Right cardiac atrium (tissue), 5 donors: ENCODE results near the gene CPNE5. TPM values are rescaled to one million over a fixed set of nuclear protein-coding genes. Genes with fewer than 3 reads are reported as not detected.

Experiments used
- ATAC-seq, 2 donors: fragments of 200-7000 bp; cut with Tn5 transposase; one replicate each; pipeline versions ENCODE4 v1.8.0 to v1.9.1; 2020; ENCODE audit warnings: moderate library complexity in 2 of 2, mild to moderate bottlenecking in 1 of 2
- DNase-seq, 3 donors: peaks; one replicate each; pipeline ENCODE4 v3.0.0-alpha.2; 2020
- H3K27ac ChIP-seq: one replicate; pipeline ENCODE4 v1.5.1; 2013; ENCODE audit warnings: mild to moderate bottlenecking, low read length, control low read depth, moderate library complexity
- H3K27me3 ChIP-seq: one replicate; pipeline ENCODE4 v1.6.1; 2013; ENCODE audit not compliant: control insufficient read depth, insufficient read depth
- H3K4me1 ChIP-seq: one replicate; pipeline ENCODE4 v1.6.1; 2013; ENCODE audit warnings: low read length; ENCODE audit not compliant: control insufficient read depth, insufficient read depth
- H3K4me3 ChIP-seq: one replicate; pipeline ENCODE4 v1.5.1; 2013; ENCODE audit warnings: low read length, control low read depth
- H3K9me3 ChIP-seq: one replicate; pipeline ENCODE4 v1.6.1; 2013; ENCODE audit warnings: low read length; ENCODE audit not compliant: control insufficient read depth
- WGBS: extraction: QIAGEN DNeasy Blood & Tissue Kit; methylation state at CpG from one replicate; pipeline ENCODE4 v1.1.7; 2013; 5-methylcytosine and 5-hydroxymethylcytosine counted together
- intact Hi-C, 4 donors: fragments of 100-400 bp; cut with DNase I; formaldehyde crosslinking; loops; one replicate each; pipeline versions ENCODE4 v1.11.0 to v1.14.0; 2022 to 2023
- polyA plus RNA-seq: library from polyadenylated mRNA; stranded (reverse); fragments of 200-250 nt; gene quantifications from one replicate; pipeline ENCODE4 v1.2.3, GENCODE V29; 2013
- total RNA-seq, 4 donors: library from RNA; stranded (reverse); fragmentation: NEBNext Ultra II Directional; extraction: Animal tissue kit (Norgen Biotek cat#: 25700); gene quantifications; one replicate each; pipeline ENCODE4 v1.2.1, GENCODE V29; 2021
- donor health status: healthy with polysubstance abuse.
- donor health status: DM: no; HTN: yes; CAD: no.
- donor health status: DM: no; HTN: no; CAD: no.
- donor health status: DM: no; HTN: yes; CAD: no; lungs with severe emphysema.
- donor health status: DM: yes; HTN: yes; CAD: no.

The CPNE5 gene
- total and polyA plus RNA-seq, 5 donors: 27.5 to 80.9 (median 64.6) TPM

DNA sequence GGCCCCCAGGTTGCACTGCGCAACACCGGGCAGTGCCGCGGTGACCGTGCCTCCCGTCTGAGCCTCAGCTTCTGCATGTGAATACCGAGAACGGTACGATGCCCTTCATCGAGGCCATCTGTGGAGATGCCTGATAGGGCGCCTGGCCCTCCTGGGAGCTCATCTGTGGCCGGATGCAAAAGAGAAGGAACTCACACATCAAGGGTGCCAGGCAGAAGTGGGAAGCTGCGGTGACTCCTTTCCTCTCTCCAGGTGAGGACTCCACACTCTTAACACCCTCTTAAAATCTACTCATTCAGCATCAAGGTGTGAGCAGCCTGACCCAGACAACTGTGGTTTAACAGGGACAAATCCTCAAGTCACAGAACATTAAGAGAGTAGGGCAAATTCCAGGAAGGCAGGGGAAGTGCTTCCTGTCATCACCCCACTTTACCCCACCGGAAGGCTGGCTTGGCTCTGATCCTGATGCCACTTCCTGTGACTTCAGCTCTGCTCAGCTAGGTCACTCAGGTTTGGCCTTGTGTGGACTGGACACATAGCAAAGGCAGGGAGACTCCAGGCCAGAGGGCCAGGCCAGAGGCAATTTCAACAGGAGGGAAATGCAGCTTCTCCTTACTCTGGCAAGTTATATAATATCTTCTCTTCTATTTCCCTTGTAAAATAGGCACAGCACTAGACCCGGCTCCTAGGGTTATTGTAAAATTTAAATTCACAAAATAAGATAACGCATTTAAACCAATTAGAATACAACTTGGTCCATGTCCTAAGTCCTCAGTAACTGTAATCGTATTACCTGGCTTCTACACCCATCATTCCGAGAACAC lies 69.4 kb downstream of the CPNE5 start:
- ATAC-seq (no peak), DNase-seq (no peak)
- Histone ChIP-seq H3K4me1 (no peaks in the 10 kb centered on the region), H3K27me3 (no peaks in the 10 kb centered on the region), H3K4me3 (no peak overlapping the region), H3K27ac (peak overlapping the region; percentile 16), H3K9me3 (no peaks in the 10 kb centered on the region)
- WGBS: 66% methylated on average over 18 of the region's 18 CpGs
- intact Hi-C loops: loop anchor here (5.0 to 10.0 kb wide), 6 partner anchors 62 to 445 kb away; partner anchors contain the start of genes CPNE5 (in 1 of the 4) and MTCH1 (in 1 of the 4)

DNA sequence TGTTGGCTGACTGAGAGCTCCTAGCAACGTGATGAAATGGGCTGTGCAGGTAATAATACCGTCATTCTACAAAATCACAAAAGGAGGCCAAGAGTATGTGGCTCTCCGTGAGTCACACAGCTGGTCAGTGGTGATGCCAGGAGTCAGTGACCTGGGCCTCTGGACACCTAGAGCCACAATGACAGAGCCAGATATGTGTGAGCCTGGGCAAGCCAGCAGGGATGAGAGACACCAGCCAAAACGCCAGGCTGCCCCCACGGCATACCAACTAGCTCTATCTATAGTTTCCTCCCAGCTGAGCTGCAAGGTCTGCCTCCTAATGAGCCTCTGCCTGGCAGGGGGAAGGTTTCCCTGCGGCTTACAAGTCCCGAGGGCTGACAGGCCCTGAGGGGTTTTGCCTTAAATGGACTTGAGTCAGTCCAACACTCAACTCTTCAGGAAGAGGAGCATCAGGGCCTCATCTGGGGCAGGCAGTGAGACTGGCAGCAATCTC lies 70.0 kb downstream of the CPNE5 start:
- Histone ChIP-seq H3K9me3 (no peaks in the 10 kb centered on the region), H3K4me3 (no peak overlapping the region), H3K4me1 (no peaks in the 10 kb centered on the region), H3K27ac (peak overlapping the region; percentile 32), H3K27me3 (no peaks in the 10 kb centered on the region)
- intact Hi-C loops: loop anchor here (5.0 to 10.0 kb wide), 5 partner anchors 66 to 446 kb away; partner anchors contain the start of genes CPNE5 (in 1 of the 4) and MTCH1 (in 1 of the 4)
- ATAC-seq (peak; percentile 17 to 28), DNase-seq (no peak)
- WGBS: 53% methylated on average over 7 of the region's 7 CpGs

DNA sequence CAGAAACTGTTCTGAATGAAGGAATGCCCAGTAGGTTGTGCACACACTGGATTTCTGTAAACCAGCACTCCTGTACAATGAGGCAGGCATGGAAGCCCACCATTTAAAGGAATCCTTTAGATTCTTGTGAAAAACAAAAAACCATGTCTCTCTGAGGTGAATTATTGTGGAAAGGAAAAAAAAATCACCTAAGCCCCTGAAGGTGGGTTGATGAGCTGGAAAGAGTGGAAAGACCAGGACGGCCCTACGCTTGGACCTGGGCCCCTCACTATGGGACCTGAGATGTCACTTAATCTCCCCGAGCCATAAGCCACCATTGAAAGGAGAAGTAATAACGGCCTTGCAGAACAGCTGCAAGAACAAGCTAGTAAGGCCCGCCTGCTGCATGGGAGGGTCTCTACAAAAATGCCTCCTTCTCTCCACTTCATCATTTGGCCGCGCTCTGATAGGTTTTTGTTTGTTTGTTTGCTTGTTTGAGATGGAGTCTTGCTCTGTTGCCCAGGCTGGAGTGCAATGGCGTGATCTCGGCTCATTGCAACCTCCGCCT lies 72.8 kb downstream of the CPNE5 start:
- no peak for ATAC-seq
- no peak overlapping the region for H3K4me3 ChIP-seq
- DNase-seq: no peak
- intact Hi-C loops: loop anchor here (5.0 to 10.0 kb wide), 5 partner anchors 68 to 448 kb away; partner anchors contain the start of genes CPNE5 (in 1 of the 4) and MTCH1 (in 1 of the 4)
- no peak overlapping the region for H3K27ac ChIP-seq
- WGBS: 87% methylated on average over 10 of the region's 10 CpGs
- no peaks in the 10 kb centered on the region for H3K4me1 ChIP-seq
- H3K27me3 ChIP-seq: no peaks in the 10 kb centered on the region
- H3K9me3 ChIP-seq: no peaks in the 10 kb centered on the region

DNA sequence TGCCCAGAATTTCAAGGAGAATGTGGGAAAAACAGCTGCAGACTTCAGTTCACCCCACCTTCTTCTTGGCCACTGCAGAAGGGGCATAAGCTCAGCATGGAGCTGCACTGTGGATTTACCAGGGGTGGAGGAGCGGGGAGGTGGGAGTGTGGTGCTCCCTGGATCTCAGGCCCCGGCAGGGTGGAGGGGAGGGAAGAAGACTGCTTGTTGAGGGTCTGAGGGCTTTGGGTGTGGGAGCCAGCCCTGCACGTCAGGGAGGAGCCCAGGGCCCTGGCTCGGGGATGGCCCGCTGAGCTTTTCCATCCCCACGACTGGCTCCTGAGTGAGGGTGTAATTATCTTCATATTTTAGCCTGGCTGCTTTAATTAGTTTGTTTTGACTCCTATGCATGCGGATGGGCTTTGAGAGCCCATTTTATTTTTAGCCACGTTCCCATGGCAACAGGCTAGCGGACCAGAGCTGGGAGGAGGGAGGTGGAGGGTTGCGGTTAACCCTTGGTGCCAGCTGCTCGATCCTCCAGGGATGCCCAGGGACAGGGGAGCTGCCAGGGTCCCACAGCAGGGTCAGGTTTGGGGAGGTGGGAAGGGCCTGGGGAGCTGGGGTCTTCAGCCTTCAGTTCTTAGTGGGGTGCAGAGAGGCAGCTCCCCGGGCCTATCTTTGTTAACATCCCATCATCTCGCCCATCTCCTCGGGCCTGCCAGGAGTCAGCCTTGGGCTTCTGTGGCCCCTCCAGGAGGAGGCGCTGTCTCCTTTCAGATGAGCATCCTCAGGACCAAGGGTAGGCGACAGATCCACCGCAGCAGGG lies 73.4 kb downstream of the CPNE5 start:
- H3K4me3 ChIP-seq: no peak overlapping the region
- 23% methylated on average over 17 of the region's 17 CpGs for WGBS
- H3K27me3 ChIP-seq: no peaks in the 10 kb centered on the region
- intact Hi-C loops: loop anchor here (5.0 to 10.0 kb wide), 5 partner anchors 69 to 449 kb away; partner anchors contain the start of genes CPNE5 (in 1 of the 4) and MTCH1 (in 1 of the 4)
- H3K9me3 ChIP-seq: no peaks in the 10 kb centered on the region
- H3K4me1 ChIP-seq: no peaks in the 10 kb centered on the region
- DNase-seq (peak; percentile 83 to 93 (median 91)), ATAC-seq (peak; percentile 80 to 81)
- H3K27ac ChIP-seq: no peak overlapping the region

DNA sequence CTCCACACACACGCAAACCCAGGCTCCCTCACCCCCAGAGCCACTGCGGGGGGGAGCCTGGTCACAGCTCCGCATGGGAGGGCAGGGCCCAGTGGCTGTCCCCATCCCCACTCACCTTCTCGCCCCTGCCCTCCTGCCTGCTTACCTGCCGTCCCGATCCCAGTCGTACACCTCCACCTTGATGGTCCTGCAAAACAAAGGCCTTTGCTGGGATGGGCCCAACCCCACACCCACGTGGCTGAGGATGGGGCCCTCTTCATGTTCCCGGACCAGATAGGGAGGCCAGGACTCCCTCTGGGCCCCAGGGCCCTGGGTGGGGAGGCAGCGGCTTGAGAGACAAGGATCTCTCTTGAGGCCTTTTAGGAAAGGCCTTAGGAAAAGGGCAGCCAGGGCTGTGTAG lies 74.1 kb downstream of the CPNE5 start:
- no peak for DNase-seq
- 70% methylated on average over 10 of the region's 10 CpGs for WGBS

GRCh38 chr6:36762123-36762522 lies 77.1 kb downstream of the CPNE5 start:
- H3K4me3 ChIP-seq: no peak overlapping the region
- H3K9me3 ChIP-seq: no peaks in the 10 kb centered on the region
- no peaks in the 10 kb centered on the region for H3K27me3 ChIP-seq
- ATAC-seq: no peak
- WGBS: 95% methylated on average over 11 of the region's 11 CpGs
- DNase-seq: no peak
- intact Hi-C loops: loop anchor here (10.0 kb wide), 4 partner anchors 73 to 453 kb away; partner anchors contain the start of genes CPNE5 (in 1 of the 4) and MTCH1 (in 1 of the 4)
- H3K4me1 ChIP-seq: no peaks in the 10 kb centered on the region
- no peak overlapping the region for H3K27ac ChIP-seq

More for the DNA sequence above, 74.1 kb downstream of the CPNE5 start:
- Histone ChIP-seq H3K27me3 (no peaks in the 10 kb centered on the region), H3K27ac (no peak overlapping the region), H3K4me1 (no peaks in the 10 kb centered on the region), H3K9me3 (no peaks in the 10 kb centered on the region), H3K4me3 (no peak overlapping the region)
- ATAC-seq: peak in 1 of 2 donors; percentile 4
- intact Hi-C loops: loop anchor here (5.0 to 10.0 kb wide), 5 partner anchors 70 to 450 kb away; partner anchors contain the start of genes CPNE5 (in 1 of the 4) and MTCH1 (in 1 of the 4)

DNA sequence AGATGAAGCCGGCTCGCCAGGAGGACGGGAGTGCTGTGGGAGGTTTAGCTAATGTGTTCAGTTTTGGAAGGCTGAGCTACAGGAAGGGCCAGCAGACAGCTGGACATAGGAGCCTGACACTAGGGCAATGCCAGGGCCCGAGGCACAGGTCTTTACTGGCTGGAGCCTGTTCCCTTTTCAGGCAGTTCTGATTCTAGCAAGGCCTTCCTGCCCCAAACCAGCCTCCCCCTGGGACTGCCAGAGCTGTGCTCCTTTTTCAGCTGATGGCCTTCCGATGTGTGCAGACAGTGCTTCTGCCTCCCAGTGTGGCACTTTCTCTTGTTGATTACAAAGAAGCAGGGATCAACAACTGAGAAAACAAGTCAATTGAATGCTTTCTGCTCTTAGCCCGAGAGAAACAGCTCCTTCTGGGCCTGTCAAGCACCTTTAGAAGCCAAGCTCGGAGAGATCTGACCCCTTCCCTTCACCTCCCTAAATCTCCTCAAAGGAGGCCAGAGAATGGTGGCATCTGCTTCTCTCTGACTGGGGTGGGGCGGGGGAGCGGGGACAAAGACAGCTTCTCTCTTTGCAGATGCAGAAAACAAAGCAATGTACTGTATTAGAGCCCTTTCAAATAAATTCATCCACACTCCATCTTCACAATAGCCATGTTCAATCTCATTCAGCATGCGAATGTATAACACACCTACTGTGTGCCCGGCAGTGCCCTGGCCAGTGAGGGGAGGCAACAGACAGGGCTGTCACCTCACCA lies 78.4 kb downstream of the CPNE5 start:
- H3K4me1 ChIP-seq: no peaks in the 10 kb centered on the region
- no peaks in the 10 kb centered on the region for H3K9me3 ChIP-seq
- ATAC-seq: no peak
- H3K27me3 ChIP-seq: no peaks in the 10 kb centered on the region
- WGBS: 87% methylated on average over 11 of the region's 11 CpGs
- DNase-seq: no peak
- intact Hi-C loops: loop anchor here (10.0 kb wide), 4 partner anchors 74 to 454 kb away; partner anchors contain the start of genes CPNE5 (in 1 of the 4) and MTCH1 (in 1 of the 4)
- no peak overlapping the region for H3K4me3 ChIP-seq
- H3K27ac ChIP-seq: no peak overlapping the region

DNA sequence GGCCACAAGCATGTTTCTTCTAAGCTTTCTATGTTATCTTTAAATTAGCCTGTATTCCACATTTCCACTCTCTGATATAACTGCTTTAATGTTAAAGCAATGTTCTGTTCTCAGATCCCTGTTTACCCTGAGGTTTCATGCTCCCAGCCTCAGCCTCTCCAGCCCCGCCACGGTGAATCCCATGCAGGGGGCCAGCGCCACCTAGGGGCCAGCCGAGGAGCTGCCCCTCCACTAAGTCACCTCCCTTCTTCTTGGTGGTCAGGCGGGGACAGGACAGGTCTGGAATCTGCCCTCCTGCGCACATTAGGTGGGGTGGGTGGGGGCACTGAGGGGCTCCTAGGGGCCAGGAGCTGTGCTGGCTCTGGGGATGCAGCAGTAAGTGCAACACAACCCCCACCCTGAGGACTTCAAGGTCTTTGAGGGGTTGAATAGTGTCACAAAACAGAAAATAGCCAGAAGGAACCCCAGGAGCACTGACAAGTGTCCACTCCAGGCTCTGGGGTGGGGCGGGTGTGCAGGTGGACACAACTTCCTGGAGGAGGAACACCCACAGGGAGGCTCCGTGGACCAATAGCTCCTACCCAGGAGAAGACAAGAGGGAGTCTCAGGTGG lies 80.0 kb downstream of the CPNE5 start:
- no peak overlapping the region for H3K4me3 ChIP-seq
- DNase-seq (peak; percentile 78 to 93 (median 93)), ATAC-seq (peak; percentile 82 to 87)
- WGBS: 12% methylated on average over 8 of the region's 8 CpGs
- H3K27ac ChIP-seq: no peak overlapping the region
- H3K27me3 ChIP-seq: no peaks in the 10 kb centered on the region
- no peaks in the 10 kb centered on the region for H3K4me1 ChIP-seq
- intact Hi-C loops: loop anchor here (5.0 to 10.0 kb wide), 3 partner anchors 134 to 448 kb away; no protein-coding TSS in a partner anchor
- no peaks in the 10 kb centered on the region for H3K9me3 ChIP-seq

- Histone ChIP-seq H3K4me1 (no peaks in the 10 kb centered on the region), H3K27me3 (no peaks in the 10 kb centered on the region), H3K27ac (no peak overlapping the region), H3K9me3 (no peaks in the 10 kb centered on the region), H3K4me3 (no peak overlapping the region)
- intact Hi-C loops: loop anchor here (5.0 to 10.0 kb wide), 3 partner anchors 134 to 449 kb away; no protein-coding TSS in a partner anchor
- DNase-seq (no peak), ATAC-seq (no peak)
- WGBS: 80% methylated on average over 15 of the region's 15 CpGs
Measured at GRCh38 chr6:36758516-36759147, 80.6 kb downstream of the CPNE5 start.
